Neuronal stem cell (in vitro differentiated cells): ENCODE measurements around the gene MYO16.

Source experiments
- DNase-seq: peaks from one replicate; pipeline ENCODE4 v3.0.0-alpha.2; 2013; ENCODE audit warnings: low spot score
- H2AFZ ChIP-seq: one replicate; pipeline ENCODE4 v1.6.1; 2013; ENCODE audit warnings: mild to moderate bottlenecking, low read length, inconsistent platforms
- H2AK5ac ChIP-seq: 2 replicates; pipeline ENCODE4 v1.6.1; 2013; ENCODE audit warnings: low read depth, mild to moderate bottlenecking, inconsistent platforms, low read length, moderate library complexity, mixed read lengths
- H2BK120ac ChIP-seq: 2 replicates; pipeline ENCODE4 v1.6.1; 2013; ENCODE audit warnings: low read depth, mild to moderate bottlenecking, inconsistent platforms, low read length, moderate library complexity, mixed read lengths
- H2BK12ac ChIP-seq: one replicate; pipeline ENCODE4 v1.6.1; 2013; ENCODE audit warnings: low read length, inconsistent platforms
- H2BK15ac ChIP-seq: 2 replicates; pipeline ENCODE4 v1.6.1; 2013; ENCODE audit warnings: mild to moderate bottlenecking, low read length, inconsistent platforms, mixed read lengths
- H2BK5ac ChIP-seq: one replicate; pipeline ENCODE4 v1.6.1; 2013; ENCODE audit warnings: inconsistent platforms, mild to moderate bottlenecking, low read length, moderate library complexity
- H3K14ac ChIP-seq: one replicate; pipeline ENCODE4 v1.6.1; 2013; ENCODE audit warnings: low read length, inconsistent platforms
- H3K18ac ChIP-seq: 2 replicates; pipeline ENCODE4 v1.6.1; 2013; ENCODE audit warnings: low read length, inconsistent platforms
- H3K23ac ChIP-seq: 2 replicates; pipeline ENCODE4 v1.6.1; 2013; ENCODE audit warnings: low read depth, mild to moderate bottlenecking, mixed read lengths, low read length, inconsistent platforms; ENCODE audit not compliant: poor library complexity
- H3K27ac ChIP-seq: replicated peaks from 3 replicates; pipeline ENCODE4 v1.5.1; 2013; ENCODE audit warnings: low read length, inconsistent platforms
- H3K27me3 ChIP-seq, 3 experiments: 2 replicates each; pipeline ENCODE4 v1.6.1; 2013; ENCODE audit warnings: low read length in 3 of 3, mild to moderate bottlenecking in 2 of 3, inconsistent platforms in 1 of 3, low read depth in 1 of 3, mixed read lengths in 1 of 3, moderate library complexity in 1 of 3; ENCODE audit not compliant: control insufficient read depth in 3 of 3, insufficient read depth in 3 of 3
- H3K36me3 ChIP-seq, 2 donors: replicated peaks in 1 of 2; 2 replicates each; pipeline ENCODE4 v1.6.1; 2013; ENCODE audit warnings: low read length in 2 of 2; ENCODE audit not compliant: control insufficient read depth in 2 of 2, insufficient read depth in 2 of 2
- H3K4ac ChIP-seq: 2 replicates; pipeline ENCODE4 v1.6.1; 2013; ENCODE audit warnings: inconsistent platforms, mild to moderate bottlenecking, low read length, moderate library complexity
- H3K4me1 ChIP-seq, 2 donors: 1 replicate in 1 of 2; 2 replicates in 1 of 2; pipeline ENCODE4 v1.6.1; 2013; ENCODE audit warnings: low read length in 2 of 2, low read depth in 1 of 2; ENCODE audit not compliant: control insufficient read depth in 2 of 2, insufficient read depth in 1 of 2
- H3K4me2 ChIP-seq: one replicate; pipeline ENCODE4 v1.6.1; 2013; ENCODE audit warnings: mild to moderate bottlenecking, low read length, inconsistent platforms; ENCODE audit not compliant: insufficient read depth, poor library complexity, severe bottlenecking
- H3K4me3 ChIP-seq, 2 donors: 2 replicates each; pipeline ENCODE4 v1.5.1; 2013; ENCODE audit warnings: low read length in 2 of 2, mild to moderate bottlenecking in 2 of 2, inconsistent platforms in 1 of 2, moderate library complexity in 1 of 2
- H3K79me1 ChIP-seq: one replicate; pipeline ENCODE4 v1.6.1; 2013; ENCODE audit warnings: low read depth, mild to moderate bottlenecking, inconsistent platforms, low read length, moderate library complexity
- H3K9ac ChIP-seq: one replicate; pipeline ENCODE4 v1.6.1; 2013; ENCODE audit warnings: mild to moderate bottlenecking, low read depth, low read length, inconsistent platforms; ENCODE audit not compliant: poor library complexity
- H3K9me3 ChIP-seq, 2 donors: replicated peaks in 1 of 2; 2 replicates each; pipeline versions ENCODE3 to v1.6.1; 2013; ENCODE audit warnings: low read length in 2 of 2, mild to moderate bottlenecking in 2 of 2, inconsistent platforms in 1 of 2, low read depth in 1 of 2, mixed read lengths in 1 of 2, moderate library complexity in 1 of 2; ENCODE audit not compliant: control insufficient read depth in 2 of 2, insufficient read depth in 1 of 2
- H4K8ac ChIP-seq: one replicate; pipeline ENCODE4 v1.6.1; 2013; ENCODE audit warnings: low read depth, mild to moderate bottlenecking, inconsistent platforms, low read length, moderate library complexity
- H4K91ac ChIP-seq: one replicate; pipeline ENCODE4 v1.6.1; 2013; ENCODE audit warnings: low read length, low read depth, mild to moderate bottlenecking, inconsistent platforms; ENCODE audit not compliant: poor library complexity
- WGBS, 2 donors: extraction: QIAGEN DNeasy Blood & Tissue Kit; methylation state at CpG; one replicate each; pipeline ENCODE4 v1.1.7; 2013; ENCODE audit warnings: missing lambda C conversion rate in 2 of 2, mixed read lengths in 1 of 2; ENCODE audit not compliant: insufficient read length in 2 of 2, insufficient replicate concordance in 1 of 2; ENCODE audit errors: extremely low coverage in 2 of 2; 5-methylcytosine and 5-hydroxymethylcytosine counted together

Gene MYO16

DNA sequence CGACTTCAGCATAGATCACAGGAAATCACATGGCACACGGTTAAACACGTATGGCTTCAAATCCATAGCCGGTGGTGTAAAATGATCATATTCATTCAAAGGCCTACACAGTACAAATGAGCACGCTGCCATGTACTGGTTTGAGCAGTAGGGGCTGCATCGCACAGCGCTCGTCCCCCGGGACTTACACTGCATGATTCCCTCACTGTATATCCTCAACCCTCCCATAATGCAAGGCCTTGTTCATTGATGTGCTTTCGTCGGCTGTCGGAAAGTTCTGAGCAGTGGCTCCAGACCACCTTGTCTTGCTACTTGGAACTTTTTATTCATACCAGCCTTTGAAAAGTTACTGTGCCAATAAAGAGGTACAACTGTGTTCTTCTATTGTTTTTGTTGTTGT lies 578.2 kb downstream of the MYO16 start:
- no peak overlapping the region for H3K4me3 ChIP-seq
- no peak overlapping the region for H2AK5ac ChIP-seq
- H3K27ac ChIP-seq, result no peak overlapping the region
- H3K4ac ChIP-seq, result no peak overlapping the region
- no peak overlapping the region for H2BK15ac ChIP-seq
- no peak overlapping the region for H2BK12ac ChIP-seq
- no peak overlapping the region for H3K9ac ChIP-seq
- H2BK5ac ChIP-seq, result no peak overlapping the region
- H3K9me3 ChIP-seq, result peaks cover 0 to 2% of the 10 kb centered on the region in 2 donors
- H3K79me1 ChIP-seq, result no peaks in the 10 kb centered on the region
- no peaks in the 10 kb centered on the region for H3K27me3 ChIP-seq
- H3K4me1 ChIP-seq, result peaks cover 2 to 10% of the 10 kb centered on the region in 2 donors
- no peak overlapping the region for H3K23ac ChIP-seq
- no CpG with 5 or more reads among the region's 12 CpGs for WGBS, 2 donors
- no peak overlapping the region for H2BK120ac ChIP-seq
- no peak overlapping the region for H3K4me2 ChIP-seq
- no peak overlapping the region for H3K18ac ChIP-seq
- no peak overlapping the region for H3K14ac ChIP-seq
- H4K91ac ChIP-seq, result no peak overlapping the region
- DNase-seq, result no peak
- H4K8ac ChIP-seq, result no peak overlapping the region
- H3K36me3 ChIP-seq, result no peaks in the 10 kb centered on the region
- H2AFZ ChIP-seq, result no peak overlapping the region

DNA sequence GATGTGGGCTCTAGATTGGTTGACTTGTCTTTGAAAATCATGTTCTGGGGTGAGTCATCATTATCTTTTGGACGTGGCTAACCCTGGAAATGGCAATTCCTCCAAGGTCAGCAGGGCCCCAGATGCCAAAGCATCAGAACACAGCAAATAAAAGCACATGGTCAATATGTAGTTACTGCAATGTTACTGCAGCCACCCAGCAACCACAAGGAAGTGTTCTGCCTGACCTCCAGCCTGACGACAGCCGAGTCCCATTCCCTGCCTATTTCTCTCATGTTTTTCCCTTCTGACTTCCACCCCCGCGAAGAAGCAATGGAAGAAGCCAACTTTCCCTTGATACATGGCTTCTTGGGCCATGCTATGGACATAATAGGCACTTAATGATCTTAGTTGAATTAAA lies 579.1 kb downstream of the MYO16 start:
- Histone ChIP-seq H4K91ac (no peak overlapping the region), H3K36me3 (no peaks in the 10 kb centered on the region), H3K18ac (no peak overlapping the region), H3K4me1 (peaks cover 2 to 10% of the 10 kb centered on the region in 2 donors), H2BK15ac (no peak overlapping the region), H3K9me3 (peaks cover 0 to 2% of the 10 kb centered on the region in 2 donors), H4K8ac (no peak overlapping the region), H3K23ac (no peak overlapping the region), H2AFZ (no peak overlapping the region), H3K4ac (no peak overlapping the region), H2AK5ac (no peak overlapping the region), H3K4me2 (no peak overlapping the region), H2BK12ac (no peak overlapping the region), H3K14ac (no peak overlapping the region), H2BK5ac (peak overlapping the region; percentile 30), H3K79me1 (no peaks in the 10 kb centered on the region), H2BK120ac (no peak overlapping the region), H3K9ac (no peak overlapping the region), H3K27ac (no peak overlapping the region), H3K27me3 (no peaks in the 10 kb centered on the region), H3K4me3 (no peak overlapping the region)
- no peak for DNase-seq
- no CpG with 5 or more reads among the region's 5 CpGs for WGBS, 2 donors

DNA sequence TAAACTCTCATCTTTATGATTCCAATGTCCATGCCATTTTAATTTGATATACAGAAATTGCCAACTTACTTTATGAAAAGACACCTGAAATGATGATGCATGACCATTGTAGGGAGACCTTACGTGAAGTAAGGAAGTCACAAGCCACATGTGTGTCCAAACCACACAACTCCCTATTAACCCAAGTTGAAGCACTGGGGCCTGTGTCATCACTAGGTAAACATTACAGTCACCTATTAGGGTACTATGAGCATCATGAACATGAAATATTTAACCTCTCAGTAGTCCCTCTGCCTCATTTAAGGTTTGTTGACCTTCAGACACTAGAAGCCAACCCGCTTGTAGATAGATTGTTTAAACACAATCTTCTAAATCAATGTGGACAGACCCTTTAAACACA lies 580.1 kb downstream of the MYO16 start:
- H3K9ac ChIP-seq, result no peak overlapping the region
- H2AK5ac ChIP-seq, result no peak overlapping the region
- H2AFZ ChIP-seq, result no peak overlapping the region
- no peak overlapping the region for H2BK15ac ChIP-seq
- H3K14ac ChIP-seq, result no peak overlapping the region
- H3K36me3 ChIP-seq, result no peaks in the 10 kb centered on the region
- no peak overlapping the region for H3K27ac ChIP-seq
- peak overlapping the region; percentile 8 for H2BK5ac ChIP-seq
- no peak overlapping the region for H3K4ac ChIP-seq
- no peak for DNase-seq
- H2BK120ac ChIP-seq, result no peak overlapping the region
- WGBS, 2 donors, result no CpG with 5 or more reads among the region's 2 CpGs
- no peaks in the 10 kb centered on the region for H3K27me3 ChIP-seq
- no peak overlapping the region for H3K18ac ChIP-seq
- no peak overlapping the region for H2BK12ac ChIP-seq
- no peak overlapping the region for H3K4me3 ChIP-seq
- H4K91ac ChIP-seq, result no peak overlapping the region
- no peak overlapping the region for H3K4me2 ChIP-seq
- peaks cover 0 to 2% of the 10 kb centered on the region in 2 donors for H3K9me3 ChIP-seq
- peaks cover 0 to 10% of the 10 kb centered on the region in 2 donors for H3K4me1 ChIP-seq
- no peaks in the 10 kb centered on the region for H3K79me1 ChIP-seq
- no peak overlapping the region for H3K23ac ChIP-seq
- H4K8ac ChIP-seq, result no peak overlapping the region

DNA sequence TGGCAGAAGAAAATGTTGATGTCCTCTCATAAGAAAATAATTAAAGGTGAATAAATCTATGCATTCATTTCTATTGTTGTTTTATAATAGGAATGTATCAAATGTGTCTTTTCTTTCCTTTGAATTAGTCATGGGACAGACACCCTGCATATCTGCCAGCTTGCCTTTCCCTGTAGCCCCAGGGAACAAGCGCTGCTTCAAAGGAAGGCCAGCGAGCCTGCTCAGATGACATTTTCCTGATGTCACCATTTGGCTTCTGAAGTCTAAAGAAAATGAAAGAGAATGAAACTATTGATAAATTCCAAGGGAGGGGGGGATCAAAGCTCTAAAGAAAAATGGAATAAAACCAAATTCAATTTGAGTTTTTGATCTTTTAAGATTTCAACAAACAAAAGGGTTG lies 582.2 kb downstream of the MYO16 start:
- Histone ChIP-seq H2BK5ac (no peak overlapping the region), H4K8ac (no peak overlapping the region), H2AK5ac (no peak overlapping the region), H3K4me3 (no peak overlapping the region), H4K91ac (no peak overlapping the region), H2BK15ac (no peak overlapping the region), H3K18ac (no peak overlapping the region), H3K4me1 (peaks cover 0 to 10% of the 10 kb centered on the region in 2 donors), H3K14ac (no peak overlapping the region), H3K36me3 (no peaks in the 10 kb centered on the region), H3K4ac (no peak overlapping the region), H3K4me2 (no peak overlapping the region), H2AFZ (no peak overlapping the region), H3K9ac (no peak overlapping the region), H2BK12ac (no peak overlapping the region), H3K23ac (no peak overlapping the region), H3K27me3 (no peaks in the 10 kb centered on the region), H2BK120ac (no peak overlapping the region), H3K9me3 (no peaks in the 10 kb centered on the region), H3K79me1 (no peaks in the 10 kb centered on the region), H3K27ac (no peak overlapping the region)
- no peak for DNase-seq
- no CpG with 5 or more reads among the region's 2 CpGs for WGBS, 2 donors
